NCI-H446 (cell line): ENCODE results near the gene CHST7.

Experiments
- DNase-seq, 2 experiments: peaks; one replicate each; lab custom pipeline; 2025; lab: John Stamatoyannopoulos, UW

The CHST7 gene

DNA sequence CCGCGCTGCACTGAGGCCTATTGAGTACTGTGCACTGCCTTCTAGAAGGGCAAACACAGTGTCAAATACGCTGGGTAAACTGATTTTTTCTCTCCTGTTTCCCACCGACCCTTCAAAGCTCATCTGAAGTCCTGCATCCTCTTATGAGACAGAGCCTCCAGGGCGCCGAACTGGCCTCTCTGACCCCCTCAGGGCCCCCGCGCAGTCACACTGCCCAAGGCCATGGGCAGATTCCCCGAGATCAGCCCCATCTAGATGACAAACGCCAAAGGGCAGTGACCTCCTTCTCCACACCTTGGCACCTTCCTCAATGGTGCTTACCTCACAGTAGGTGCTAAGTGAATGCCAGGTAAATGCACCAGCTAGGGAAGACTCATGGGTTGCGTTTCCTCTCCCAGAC is 34.4 kb downstream of the CHST7 start:
- DNase-seq, result no peak

- no peak for DNase-seq
Observed at GRCh38 chrX:46610070-46610658, 36.6 kb downstream of the CHST7 start.

DNA sequence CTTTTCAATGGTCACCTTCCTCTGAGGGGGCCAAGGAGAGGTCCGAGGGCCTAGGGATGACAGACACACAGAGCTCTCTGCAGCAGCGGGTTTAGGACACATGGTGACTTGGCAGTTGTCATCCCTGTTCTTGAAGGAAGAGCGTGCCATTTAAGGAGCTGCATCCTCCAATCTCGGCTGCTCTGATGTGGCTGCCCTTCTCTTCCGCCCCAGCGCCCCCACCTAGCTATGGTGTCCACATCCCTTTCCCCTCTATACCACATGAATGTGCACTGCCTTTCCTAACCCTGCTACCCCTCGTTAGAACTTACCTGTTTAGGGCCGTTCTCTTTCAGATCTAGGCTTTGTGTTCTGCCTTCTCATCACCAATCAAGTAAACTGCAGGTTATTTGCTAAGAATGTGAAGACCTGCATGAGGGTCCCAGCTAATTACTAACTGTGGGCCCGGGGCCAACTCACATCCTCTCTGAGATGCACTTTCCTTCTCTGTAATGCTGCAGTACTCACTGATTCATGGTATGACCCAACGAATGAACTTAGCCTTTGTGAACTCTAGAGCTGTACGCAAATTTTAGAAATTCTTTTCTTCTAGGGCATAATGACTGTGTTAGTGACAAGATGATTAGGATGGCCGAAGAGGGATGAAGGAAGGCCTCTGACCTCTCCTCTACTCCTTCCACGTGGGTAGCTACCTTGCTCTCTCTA is 38.2 kb downstream of the CHST7 start:
- no peak for DNase-seq

DNA sequence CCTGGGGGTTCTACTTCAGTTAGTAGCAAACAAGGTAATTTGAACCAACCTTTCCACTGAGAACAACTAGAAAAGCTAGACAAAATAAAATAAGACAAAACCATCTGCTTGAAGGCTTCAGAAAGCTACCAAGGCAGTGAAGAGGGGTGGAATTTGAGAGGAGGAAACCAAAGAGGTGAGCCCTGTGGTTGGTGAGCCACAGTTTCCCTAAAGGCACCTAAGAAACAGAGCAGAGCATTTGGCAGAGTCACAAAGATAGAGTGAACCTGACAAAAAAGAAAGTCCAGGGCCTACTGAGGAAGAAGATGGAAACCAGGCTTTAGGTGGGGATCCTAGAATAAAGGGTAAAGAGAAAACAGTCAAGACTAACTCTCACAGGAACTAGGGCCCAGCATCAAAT is 44.3 kb downstream of the CHST7 start:
- no peak for DNase-seq

GRCh38 chrX:46618947-46619346 is 45.4 kb downstream of the CHST7 start:
- no peak for DNase-seq

DNA sequence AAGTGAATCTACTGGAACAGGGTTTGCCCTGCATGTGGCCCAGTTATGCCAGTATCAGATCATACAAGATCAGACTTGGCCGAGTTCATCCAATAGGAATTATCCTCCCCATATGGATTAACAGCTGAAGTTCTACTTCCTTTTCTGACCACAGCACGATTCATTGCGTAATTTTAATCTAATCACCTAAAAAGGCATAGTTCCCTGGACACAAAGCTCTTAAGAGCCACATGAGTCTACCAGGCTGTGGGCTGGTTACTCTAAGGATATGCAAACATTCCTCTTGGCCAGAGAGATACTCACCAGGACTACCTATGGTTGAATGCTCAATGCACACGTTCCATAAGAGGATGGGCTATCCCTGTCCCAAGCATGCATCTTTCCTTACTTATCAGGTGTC is 46.9 kb downstream of the CHST7 start:
- no peak for DNase-seq

DNA sequence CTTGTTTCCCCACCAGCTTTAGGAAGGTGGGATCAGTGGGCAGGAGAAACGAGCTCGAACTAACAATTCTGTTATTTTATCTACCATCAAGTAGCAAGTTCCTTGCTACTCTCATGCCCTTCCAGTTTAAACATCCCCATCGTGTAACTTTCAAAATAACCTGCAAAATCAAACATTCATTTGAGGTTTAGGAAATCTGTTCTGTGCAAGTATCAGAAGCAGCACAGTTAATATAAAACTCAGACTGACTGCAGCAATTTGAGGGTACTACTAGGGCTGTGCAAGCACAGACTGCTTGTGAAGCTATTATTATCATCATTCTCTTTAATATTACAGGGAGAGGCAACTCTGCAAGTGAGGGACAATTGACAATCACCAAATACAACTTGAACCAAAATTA is 48.0 kb downstream of the CHST7 start:
- DNase-seq, result no peak

DNA sequence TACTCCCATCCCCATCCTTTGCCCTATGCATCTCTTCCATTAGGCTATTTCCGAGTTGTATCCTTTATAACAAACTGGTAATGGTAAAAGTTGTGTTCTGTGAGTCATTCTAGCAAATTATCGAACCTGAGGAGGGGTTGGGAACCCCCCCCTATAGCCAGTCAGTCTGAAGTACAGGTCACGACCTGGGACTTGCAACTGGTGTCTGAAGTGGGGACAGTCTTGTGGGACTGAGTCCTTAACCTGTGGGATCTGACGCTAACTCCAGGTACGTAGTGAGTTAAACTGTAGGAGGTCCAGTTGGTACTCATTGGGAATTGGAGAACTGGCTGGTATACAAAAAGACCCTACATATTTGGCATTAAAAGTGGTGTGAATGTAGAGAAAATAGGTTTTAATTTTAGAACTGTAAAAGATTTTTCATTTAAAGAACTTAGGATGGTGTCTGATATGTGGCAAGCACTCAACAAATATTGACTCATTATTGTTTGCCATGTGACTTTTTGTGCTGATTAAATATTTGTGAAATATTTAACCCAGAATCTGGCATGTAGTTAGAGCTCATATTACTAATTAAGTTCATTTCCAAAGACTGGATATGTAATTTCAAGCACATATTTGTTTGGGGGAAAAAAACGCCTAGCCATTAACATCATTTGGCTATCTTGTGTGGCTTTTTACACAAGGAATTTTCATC is 50.7 kb downstream of the CHST7 start:
- DNase-seq, result no peak

DNA sequence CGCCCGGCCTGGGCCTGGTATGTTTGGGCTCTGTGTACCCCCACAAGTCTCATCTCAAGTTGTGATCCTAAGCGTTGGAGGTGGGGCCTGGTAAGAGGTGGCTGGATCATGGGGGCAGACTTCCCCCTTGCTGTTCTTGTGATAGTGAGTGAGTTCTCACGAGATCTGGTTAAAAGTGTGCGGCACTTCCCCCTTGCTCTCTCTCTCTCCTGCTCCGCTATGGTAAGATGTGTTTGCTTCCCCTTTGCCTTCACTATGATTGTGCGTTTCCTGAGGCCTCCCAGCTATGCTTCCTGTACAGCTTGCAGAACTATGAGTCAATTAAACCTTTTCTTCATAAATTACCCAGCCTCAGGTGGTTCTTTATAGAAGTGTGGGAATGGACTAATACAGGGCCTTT is 53.0 kb downstream of the CHST7 start:
- no peak for DNase-seq

GRCh38 chrX:46627062-46627461 is 53.5 kb downstream of the CHST7 start:
- DNase-seq, result no peak

- no peak for DNase-seq
Observed at GRCh38 chrX:46627711-46628419, 54.3 kb downstream of the CHST7 start.

GRCh38 chrX:46628460-46629371 is 55.2 kb downstream of the CHST7 start:
- no peak for DNase-seq

DNA sequence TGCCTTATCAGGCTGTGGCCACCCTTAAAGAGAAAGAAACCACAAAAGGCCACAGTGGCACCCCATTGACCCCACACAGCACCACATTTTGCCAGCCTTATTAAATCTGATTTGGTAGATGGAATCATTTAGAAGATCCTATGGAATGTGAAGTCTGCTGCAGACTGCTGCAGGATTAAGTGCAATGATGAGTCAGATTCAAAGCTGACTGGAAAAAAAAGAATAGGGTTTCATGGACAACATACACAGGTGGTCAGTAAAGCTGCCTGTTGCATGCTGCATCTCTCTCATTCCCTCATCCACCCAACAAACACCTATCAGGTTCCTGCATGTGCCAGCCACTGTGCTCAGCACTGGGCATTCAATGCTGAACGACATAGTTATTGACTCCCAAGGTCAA is 56.6 kb downstream of the CHST7 start:
- no peak for DNase-seq

DNA sequence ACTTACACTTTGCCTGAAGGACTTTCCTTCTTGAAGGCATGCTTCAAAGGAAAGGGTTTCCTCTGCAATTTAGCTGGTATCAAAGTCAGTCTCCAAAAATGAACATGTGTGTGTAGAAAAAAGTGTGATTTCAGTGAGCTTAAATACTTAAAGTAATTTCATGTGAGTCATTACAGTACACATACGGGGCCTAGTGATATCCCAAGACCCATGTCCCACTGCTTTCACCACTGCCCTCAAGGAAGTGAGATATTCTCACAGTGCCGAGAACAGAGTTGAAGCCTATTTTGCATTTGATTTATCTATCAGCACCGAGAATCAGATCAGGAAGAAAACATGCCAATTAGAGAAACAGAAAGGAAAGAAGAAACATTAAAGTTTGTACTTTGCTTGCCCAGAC is 61.0 kb downstream of the CHST7 start:
- no peak for DNase-seq

GRCh38 chrX:46635186-46635585 is 61.6 kb downstream of the CHST7 start:
- DNase-seq, result no peak

- DNase-seq, result no peak
Observed at GRCh38 chrX:46636223-46636622, 62.7 kb downstream of the CHST7 start.

- no peak for DNase-seq
Observed at GRCh38 chrX:46637938-46638337, 64.4 kb downstream of the CHST7 start.

- DNase-seq, result peak in 1 of 2 experiments; percentile 25
Observed at GRCh38 chrX:46642145-46642544, 68.6 kb downstream of the CHST7 start.

DNA sequence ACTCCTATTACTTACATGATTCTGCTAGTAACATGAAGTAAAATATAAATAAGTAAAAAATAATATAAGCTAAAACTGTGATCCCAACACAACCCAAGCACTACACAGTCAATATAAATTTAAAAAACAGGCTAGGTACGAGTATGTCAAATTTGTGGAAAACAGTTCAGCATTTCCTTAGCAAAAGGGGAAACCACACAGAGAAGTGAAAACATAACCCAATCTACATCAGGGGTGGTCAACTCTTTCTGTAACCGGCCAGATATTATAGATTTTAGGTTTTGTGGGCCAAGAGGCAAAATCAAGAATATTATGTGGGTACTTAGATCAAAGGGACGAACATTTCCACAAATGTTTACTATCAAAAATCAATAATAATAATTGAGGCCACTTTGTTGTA is 70.1 kb downstream of the CHST7 start:
- DNase-seq, result no peak

DNA sequence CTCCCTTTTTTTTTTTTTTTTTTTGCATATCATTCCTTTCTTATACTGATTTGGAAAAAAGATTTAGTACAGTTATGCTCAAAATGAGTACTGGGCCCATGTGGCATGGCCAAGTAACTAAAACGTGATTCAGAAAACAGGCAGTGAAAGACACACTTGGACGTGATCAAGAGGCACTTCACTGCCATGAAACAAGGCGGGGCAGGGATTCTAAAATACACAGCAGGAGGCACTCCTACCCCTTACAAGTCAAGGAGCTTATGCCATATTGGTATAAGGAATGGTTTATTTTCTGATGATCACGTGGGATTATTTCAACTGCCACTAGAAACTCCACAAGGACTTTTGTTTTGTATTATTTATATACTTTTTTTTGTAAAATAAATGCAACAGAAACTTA is 72.0 kb downstream of the CHST7 start:
- DNase-seq, result no peak

DNA sequence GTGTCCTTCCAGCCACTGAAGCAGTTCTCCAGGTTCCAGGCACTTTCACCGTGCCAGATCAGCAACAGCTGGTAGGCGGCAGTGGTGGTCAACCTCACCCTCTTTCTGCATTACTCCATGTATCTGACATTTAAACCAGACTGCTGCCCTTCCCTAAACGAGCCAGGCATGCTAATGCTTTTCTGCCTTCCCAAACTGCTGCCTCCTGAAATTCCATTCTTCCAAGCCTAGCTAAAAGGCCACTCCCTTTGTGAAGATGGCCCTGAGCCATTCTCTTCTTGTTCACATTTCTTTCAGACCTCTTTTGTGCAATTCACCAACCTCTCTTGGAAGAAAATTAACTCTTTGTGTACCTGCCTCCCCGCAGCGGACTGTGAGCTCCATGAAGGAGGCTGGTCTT is 73.7 kb downstream of the CHST7 start:
- DNase-seq, result no peak
